Glutamatergic neuron (in vitro differentiated cells): ENCODE results near the gene DISC1. TPM values are rescaled to one million over a fixed set of nuclear protein-coding genes. Genes with fewer than 3 reads are reported as not detected.
"Not testable (repeated sequence)": the region's sequence is repeated elsewhere in the genome, so short reads cannot be mapped to it uniquely, and the experiment has no call there.

Experiments
- DNase-seq: peaks from one replicate; pipeline ENCODE4 v3.0.0; 2022
- H3K27ac Mint-ChIP-seq: one replicate; pipeline ENCODE4 v1.8.0; 2020; ENCODE audit warnings: mild to moderate bottlenecking, mixed read lengths, inconsistent platforms; ENCODE audit not compliant: unreplicated experiment
- H3K27me3 Mint-ChIP-seq: one replicate; pipeline ENCODE4 v1.8.0; 2020; ENCODE audit warnings: mild to moderate bottlenecking, moderate library complexity, mixed read lengths, inconsistent platforms; ENCODE audit not compliant: unreplicated experiment
- H3K36me3 Mint-ChIP-seq: one replicate; pipeline ENCODE4 v1.8.0; 2020; ENCODE audit warnings: mild to moderate bottlenecking, mixed read lengths, inconsistent platforms; ENCODE audit not compliant: unreplicated experiment
- H3K4me1 Mint-ChIP-seq: one replicate; pipeline ENCODE4 v1.8.0; 2020; ENCODE audit warnings: mild to moderate bottlenecking, low read depth, mixed read lengths, inconsistent platforms; ENCODE audit not compliant: unreplicated experiment
- H3K4me3 Mint-ChIP-seq: one replicate; pipeline ENCODE4 v1.8.0; 2020; ENCODE audit warnings: mild to moderate bottlenecking, mixed read lengths, inconsistent platforms; ENCODE audit not compliant: unreplicated experiment
- H3K9me3 Mint-ChIP-seq: one replicate; pipeline ENCODE4 v1.8.0; 2020; ENCODE audit warnings: mild to moderate bottlenecking, moderate library complexity, mixed read lengths, inconsistent platforms; ENCODE audit not compliant: unreplicated experiment
- CTCF ChIP-seq: fragments of 200-600 bp; sonication (generic); IDR thresholded peaks from one replicate; pipeline ENCODE4 v1.5.0; 2021; ENCODE audit not compliant: partially characterized antibody, unreplicated experiment
- total RNA-seq: library from RNA; stranded (reverse); fragmentation: NEBNext Ultra II Directional; extraction: Animal tissue kit (Norgen Biotek cat#: 25700); gene quantifications from one replicate; pipeline ENCODE4 v1.2.1, GENCODE V29; 2021; ENCODE audit not compliant: unreplicated experiment

DISC1 gene
- total RNA-seq, 1 donor from 2014 or later: 9.1 TPM

GRCh38 chr1:231940701-231941100, 314.1 kb downstream of the DISC1 start:
- TF ChIP-seq CTCF: no peak
- peaks cover 1% of the 10 kb centered on the region for H3K27me3 Mint-ChIP-seq
- no peak overlapping the region for H3K27ac Mint-ChIP-seq
- peaks cover 30% of the 10 kb centered on the region for H3K4me1 Mint-ChIP-seq
- peak overlapping the region; percentile 5 for H3K4me3 Mint-ChIP-seq
- H3K9me3 Mint-ChIP-seq: no peaks in the 10 kb centered on the region
- H3K36me3 Mint-ChIP-seq: peaks cover 7% of the 10 kb centered on the region
- DNase-seq: no peak

- TF ChIP-seq CTCF: no peak
- H3K36me3 Mint-ChIP-seq: peaks cover 15% of the 10 kb centered on the region
- peaks cover 3% of the 10 kb centered on the region for H3K9me3 Mint-ChIP-seq
- no peak for DNase-seq
- H3K4me3 Mint-ChIP-seq: no peak overlapping the region
- H3K27ac Mint-ChIP-seq: no peak overlapping the region
- H3K4me1 Mint-ChIP-seq: peaks cover 13% of the 10 kb centered on the region
- H3K27me3 Mint-ChIP-seq: no peaks in the 10 kb centered on the region
These were observed 316.5 kb downstream of the DISC1 start for GRCh38 chr1:231943084-231943483.

- not testable (repeated sequence) for H3K27me3 Mint-ChIP-seq, H3K9me3 Mint-ChIP-seq, H3K4me1 Mint-ChIP-seq, DNase-seq, H3K27ac Mint-ChIP-seq, H3K4me3 Mint-ChIP-seq
- H3K36me3 Mint-ChIP-seq: peaks cover 15% of the 10 kb centered on the region
These were observed 321.5 kb downstream of the DISC1 start for GRCh38 chr1:231948102-231948501.

GRCh38 chr1:231949277-231950091, 322.9 kb downstream of the DISC1 start:
- no peak overlapping the region for H3K27ac Mint-ChIP-seq
- no peak for DNase-seq
- H3K27me3 Mint-ChIP-seq: no peaks in the 10 kb centered on the region
- H3K9me3 Mint-ChIP-seq: peaks cover 3% of the 10 kb centered on the region
- no peak overlapping the region for H3K4me3 Mint-ChIP-seq
- peaks cover 10% of the 10 kb centered on the region for H3K4me1 Mint-ChIP-seq
- TF ChIP-seq CTCF: no peak
- peaks cover 15% of the 10 kb centered on the region for H3K36me3 Mint-ChIP-seq

DNA sequence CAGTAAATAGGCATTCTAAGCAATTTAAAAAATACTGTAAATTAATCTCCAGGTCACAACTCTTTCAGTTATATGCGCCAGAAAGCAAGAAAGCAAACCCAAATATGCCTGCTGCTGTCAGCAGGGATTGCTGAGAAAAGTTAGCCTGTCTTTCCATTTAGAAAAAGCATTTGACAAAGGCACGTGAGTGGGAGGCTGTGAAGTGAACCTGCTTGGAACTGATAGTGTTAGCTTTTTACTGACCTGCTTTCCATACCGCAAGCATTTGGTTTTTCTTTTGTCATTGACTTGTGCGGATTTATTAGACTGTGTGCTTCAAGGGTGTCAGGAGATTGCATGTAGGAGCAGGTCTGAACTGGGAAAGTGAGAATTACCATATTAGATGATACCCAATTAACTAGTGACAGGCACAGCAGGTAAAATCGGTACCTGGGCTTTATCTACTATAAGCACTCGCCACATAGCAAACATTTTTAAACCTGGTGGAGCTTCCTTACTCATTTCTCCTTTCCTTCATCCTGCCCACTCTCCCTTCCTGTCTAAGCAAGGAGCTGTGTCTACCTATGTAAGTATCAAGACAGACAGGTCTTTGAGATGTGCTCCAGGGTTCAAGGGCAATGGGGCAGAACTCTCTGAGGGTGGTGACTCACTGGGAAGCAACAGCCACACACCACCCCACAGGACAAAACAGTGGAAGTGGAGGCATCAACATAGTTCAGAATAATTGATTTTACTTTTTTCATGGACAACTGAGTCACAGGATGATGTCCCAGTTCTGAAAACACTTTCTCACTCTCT, 323.9 kb downstream of the DISC1 start:
- peaks cover 3% of the 10 kb centered on the region for H3K9me3 Mint-ChIP-seq
- H3K4me1 Mint-ChIP-seq: peaks cover 4% of the 10 kb centered on the region
- no peak for DNase-seq
- no peak overlapping the region for H3K4me3 Mint-ChIP-seq
- TF ChIP-seq CTCF: no peak
- H3K27ac Mint-ChIP-seq: no peak overlapping the region
- no peaks in the 10 kb centered on the region for H3K27me3 Mint-ChIP-seq
- peaks cover 8% of the 10 kb centered on the region for H3K36me3 Mint-ChIP-seq
